SKM-1 treated with dmso at 0.1 percent for 144 hours (cell line): Measurements from ENCODE around the gene SLC25A29.
"Not testable (repeated sequence)": the region's sequence is repeated elsewhere in the genome, so short reads cannot be mapped to it uniquely, and the experiment has no call there.

Experiments
- DNase-seq: peaks from one replicate; lab custom pipeline; 2025; ENCODE audit not compliant: unreplicated experiment; lab: John Stamatoyannopoulos, UW

SLC25A29 gene

GRCh38 chr14:100312877-100313400 is 6.7 kb upstream of the SLC25A29 start:
- DNase-seq, result no peak

GRCh38 chr14:100312110-100312876 is 6.0 kb upstream of the SLC25A29 start:
- DNase-seq, result not testable (repeated sequence)

DNA sequence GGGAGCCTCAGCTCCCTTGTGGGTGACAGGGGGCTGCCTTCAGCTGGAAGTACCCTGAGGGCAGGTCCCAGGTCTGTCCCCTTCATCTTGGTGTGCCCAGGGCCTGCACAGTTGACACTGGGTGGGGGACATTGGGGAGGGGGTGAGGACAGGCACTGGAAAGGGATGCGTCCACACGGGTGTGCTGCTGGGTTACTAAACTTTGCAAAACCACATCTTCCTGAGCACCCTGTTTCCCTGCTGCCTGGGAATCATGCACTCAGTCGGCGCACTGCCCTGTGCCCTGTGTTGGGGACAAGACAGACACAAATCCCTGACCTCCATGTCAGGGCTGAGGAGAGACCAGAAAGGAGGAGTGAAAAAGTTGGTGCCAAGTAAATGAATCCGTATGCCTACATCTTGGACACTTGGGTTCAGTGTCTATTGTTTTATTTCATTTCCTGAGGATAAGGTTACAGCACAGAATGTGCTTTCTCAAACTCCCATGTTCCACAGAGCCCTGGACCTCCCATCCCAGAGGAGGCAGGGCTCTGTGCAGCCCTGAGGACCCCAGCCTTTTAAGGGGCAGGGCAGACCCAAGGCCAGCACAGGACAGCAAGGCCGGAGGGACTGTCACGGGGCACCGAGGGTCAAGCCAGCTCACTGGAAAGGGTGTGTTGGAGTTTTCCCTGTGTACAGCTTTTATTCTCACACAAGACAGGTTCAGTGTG is 2.9 kb upstream of the SLC25A29 start:
- DNase-seq, result no peak

DNA sequence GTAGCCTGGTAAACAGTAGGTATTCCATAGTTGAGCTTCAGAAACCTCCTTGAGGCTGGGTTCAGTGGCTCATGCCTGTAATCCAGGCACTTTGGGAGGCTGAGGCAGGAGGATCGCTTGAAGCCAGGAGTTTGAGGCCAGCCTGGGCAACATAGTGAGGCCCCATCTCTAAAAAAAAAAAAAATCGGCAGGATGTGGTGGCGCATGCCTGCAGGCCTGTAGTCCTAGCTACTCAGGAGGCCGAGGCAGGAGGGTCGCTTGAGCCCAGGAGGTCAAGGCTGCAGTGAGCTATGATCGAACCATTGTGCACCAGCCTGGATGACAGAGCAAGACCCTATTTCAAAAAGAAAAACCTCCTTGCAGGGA is 2.2 kb upstream of the SLC25A29 start:
- DNase-seq, result not testable (repeated sequence)

GRCh38 chr14:100307766-100308426 is 1.7 kb upstream of the SLC25A29 start:
- no peak for DNase-seq

GRCh38 chr14:100306998-100307765 is 938 bp upstream of the SLC25A29 start:
- no peak for DNase-seq

DNA sequence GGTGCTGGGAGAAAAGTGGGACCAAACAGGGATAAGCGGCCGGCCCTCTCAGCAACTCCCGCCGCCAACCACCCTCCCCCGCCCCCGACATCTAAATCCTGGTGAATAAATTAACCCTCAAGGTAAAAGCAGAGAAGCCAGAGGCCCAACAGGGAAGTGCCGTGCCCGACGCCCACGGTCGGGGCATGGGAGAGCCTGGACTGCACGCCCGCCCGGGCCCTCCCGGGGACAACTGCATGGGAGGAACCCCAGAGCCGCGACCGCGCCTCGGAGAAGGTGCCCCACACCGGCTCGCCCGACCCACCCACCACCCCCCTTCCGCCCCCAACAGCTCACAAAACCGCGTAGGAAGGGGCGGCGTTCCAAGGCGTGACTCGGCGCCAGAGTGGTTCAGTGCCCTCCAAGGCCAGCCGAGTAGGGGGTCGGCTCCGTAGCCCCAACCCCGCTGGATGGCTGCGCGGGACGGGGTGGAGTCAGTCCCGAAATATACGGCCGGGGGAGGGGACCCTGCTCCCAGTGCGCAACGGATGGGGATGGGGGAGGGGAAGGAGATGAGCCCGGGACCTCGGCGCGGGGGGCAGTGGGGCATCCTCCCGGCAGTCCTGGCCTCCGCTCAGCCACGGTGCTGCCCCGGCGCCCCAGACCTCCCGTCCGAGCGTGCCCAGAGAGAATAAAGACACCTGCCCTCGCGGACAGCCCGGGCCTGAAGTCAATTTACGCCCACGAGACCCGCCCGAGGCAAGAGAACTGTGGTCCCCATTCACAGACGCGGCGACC is 732 bp downstream of the SLC25A29 start:
- no peak for DNase-seq

GRCh38 chr14:100304825-100305323 is 1.4 kb downstream of the SLC25A29 start:
- DNase-seq, result no peak

GRCh38 chr14:100303925-100304324 is 2.3 kb downstream of the SLC25A29 start:
- no peak for DNase-seq

DNA sequence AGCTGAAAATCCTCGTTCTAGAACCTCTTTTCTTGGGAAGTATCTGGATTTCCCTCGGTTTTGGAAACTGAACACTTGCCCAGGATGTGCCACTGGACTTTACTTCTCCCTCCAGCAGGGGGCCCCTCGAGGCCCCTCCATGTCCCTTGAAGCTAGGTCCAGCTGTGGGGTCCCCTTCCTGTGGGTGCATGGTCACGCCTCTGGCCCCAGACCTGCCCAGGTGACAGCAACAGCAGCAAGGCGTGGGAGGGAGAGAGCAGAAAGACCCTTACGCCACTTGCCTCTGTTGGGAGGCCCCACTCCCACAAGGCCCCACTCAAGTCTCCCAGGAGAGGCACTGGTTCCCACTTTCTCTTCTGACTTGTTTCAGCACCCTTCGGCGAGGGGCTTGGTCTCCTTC is 3.1 kb downstream of the SLC25A29 start:
- no peak for DNase-seq

- no peak for DNase-seq
Observed at GRCh38 chr14:100302616-100303015, 3.6 kb downstream of the SLC25A29 start.

GRCh38 chr14:100299238-100299560 is 7.0 kb downstream of the SLC25A29 start:
- DNase-seq, result no peak

GRCh38 chr14:100298551-100299237 is 7.5 kb downstream of the SLC25A29 start:
- DNase-seq, result no peak

GRCh38 chr14:100297320-100298300 is 8.6 kb downstream of the SLC25A29 start:
- peak; percentile 39 for DNase-seq

GRCh38 chr14:100296729-100297128 is 9.5 kb downstream of the SLC25A29 start:
- DNase-seq, result not testable (repeated sequence)

GRCh38 chr14:100296106-100296651 is 10.1 kb downstream of the SLC25A29 start:
- DNase-seq, result peak; percentile 45

DNA sequence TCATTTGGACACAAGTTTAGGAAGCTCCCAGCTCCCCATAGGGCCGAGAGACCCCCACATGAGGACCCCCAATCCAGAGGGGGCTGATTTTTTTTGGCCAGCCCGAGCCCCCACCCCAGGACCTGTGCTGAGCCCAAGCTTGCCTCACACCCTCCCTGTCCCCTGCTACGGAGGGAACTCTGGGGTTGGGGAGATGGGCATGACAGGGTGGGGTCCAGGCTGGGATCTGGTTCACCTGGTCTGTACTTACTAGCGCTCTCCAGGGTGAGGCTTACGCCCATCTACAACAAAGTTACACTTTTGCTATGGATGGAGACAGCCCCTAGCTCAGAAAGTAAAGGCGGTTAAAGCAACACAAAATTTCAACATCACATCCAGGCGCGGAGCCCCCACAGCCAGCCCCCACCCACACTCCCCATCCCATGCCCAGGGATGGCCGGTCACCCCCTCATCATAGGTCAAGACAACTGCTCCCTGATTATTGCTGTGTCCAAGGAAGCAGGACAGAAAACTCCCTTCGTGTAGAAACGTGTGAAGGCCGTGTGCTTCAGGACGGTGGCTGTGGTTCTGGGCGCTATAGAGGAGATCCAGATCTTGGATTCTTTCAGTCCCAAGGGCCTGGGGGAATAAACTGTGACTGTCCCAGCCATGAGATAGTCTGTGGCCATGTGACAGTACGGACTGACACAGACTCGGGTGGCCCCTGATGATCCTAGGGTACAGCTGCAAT is 10.7 kb downstream of the SLC25A29 start:
- DNase-seq, result no peak

- no peak for DNase-seq
Observed at GRCh38 chr14:100294963-100295330, 11.3 kb downstream of the SLC25A29 start.
